CD4-positive, alpha-beta T cell treated with Interleukin-17A for 1 hour (primary cell): Measurements from ENCODE around the gene ZNF782.
"Not testable (repeated sequence)": the region's sequence is repeated elsewhere in the genome, so short reads cannot be mapped to it uniquely, and the experiment has no call there.

Experiments used
- DNase-seq: peaks from one replicate; pipeline ENCODE4 v3.0.0-alpha.2; 2020

The ZNF782 gene

DNA sequence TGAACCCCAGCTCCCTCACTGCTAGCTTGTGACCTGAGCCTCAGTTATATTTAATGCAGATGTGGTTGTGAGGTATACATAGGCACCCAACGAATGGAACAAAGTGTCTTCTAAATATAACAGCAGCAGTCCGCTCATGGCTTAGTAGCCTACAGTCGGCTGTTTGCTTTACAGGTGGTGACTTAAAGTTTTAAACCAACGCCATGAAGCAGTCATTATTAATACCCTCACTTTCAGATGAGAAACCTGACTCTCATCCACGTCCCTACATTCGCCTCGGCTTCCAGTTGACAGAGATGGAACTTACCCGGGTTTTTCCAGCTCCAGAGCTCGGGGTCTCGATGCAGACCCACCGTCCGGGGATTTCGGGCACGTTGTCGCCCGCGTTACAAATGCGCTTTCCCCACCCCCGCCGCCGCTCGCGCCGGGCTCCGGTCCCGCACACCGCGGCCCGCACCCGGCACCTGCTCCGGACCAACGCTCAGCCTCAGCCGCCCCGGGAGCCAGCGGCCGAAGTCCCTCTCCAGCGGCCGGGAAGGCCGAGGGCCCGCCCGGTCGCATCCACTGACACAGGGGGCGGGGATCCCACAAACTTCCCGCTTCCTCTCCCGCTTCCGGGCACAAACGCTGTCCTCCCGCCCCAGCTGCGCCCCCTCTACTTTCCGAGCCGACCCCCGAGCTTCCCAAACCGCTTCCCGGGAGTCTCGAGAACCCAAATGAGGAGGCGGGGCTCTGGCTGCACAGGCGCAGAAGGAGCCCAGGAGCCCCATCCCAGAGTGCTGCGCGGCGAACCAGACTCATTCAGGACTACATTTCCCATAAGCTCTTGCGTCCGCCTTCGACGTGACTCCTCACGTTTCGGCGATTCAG is at the start of gene ZNF782:
Gene ZNF782, minus strand, starts transcription at position 734 of the 870 bp plus-strand sequence. CDS start 2,553 bp downstream, outside the sequence.
- peak; percentile 89 for DNase-seq

- DNase-seq: not testable (repeated sequence)
Measured at GRCh38 chr9:96900010-96900409, 45.7 kb upstream of the ZNF782 start.

DNA sequence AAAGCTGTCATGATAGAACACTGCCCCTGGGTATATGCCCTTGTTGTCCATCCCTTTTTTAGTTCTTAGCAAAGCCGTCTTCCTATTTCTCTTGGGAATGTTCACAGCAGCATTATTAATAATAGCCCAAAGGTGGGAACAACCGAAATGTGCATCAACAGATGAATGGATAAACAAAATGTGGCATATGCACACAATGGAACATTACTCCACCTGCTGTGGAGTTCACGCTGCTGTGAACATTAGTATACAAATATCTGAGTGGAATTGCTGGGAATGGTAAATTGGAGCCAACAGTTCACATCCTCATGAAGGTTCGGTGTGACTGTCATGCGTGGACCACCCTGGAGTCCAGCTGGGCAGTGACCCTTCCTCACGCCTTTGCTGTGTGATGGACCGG is 37.8 kb upstream of the ZNF782 start:
- DNase-seq: no peak

GRCh38 chr9:96888591-96888990 is 34.3 kb upstream of the ZNF782 start:
- DNase-seq: no peak

DNA sequence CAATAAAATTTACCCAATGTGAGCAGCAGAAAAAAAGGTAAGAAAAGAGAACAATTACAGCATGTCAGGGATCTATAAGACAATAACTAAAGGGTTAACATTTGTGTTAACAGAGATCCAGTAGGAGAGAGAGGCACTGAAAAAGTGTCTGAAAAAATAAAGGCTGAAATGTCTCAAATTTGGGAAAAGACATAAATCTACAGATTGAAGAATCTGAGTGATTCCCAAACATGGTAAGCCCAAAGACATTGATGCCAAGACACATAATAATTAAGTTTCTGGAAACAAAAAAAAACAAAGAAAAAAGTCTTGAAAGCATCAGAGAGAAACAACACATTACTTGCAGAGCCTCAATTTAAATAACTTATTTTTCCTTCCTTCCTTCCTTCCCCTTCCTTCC is 31.1 kb upstream of the ZNF782 start:
- DNase-seq: no peak

DNA sequence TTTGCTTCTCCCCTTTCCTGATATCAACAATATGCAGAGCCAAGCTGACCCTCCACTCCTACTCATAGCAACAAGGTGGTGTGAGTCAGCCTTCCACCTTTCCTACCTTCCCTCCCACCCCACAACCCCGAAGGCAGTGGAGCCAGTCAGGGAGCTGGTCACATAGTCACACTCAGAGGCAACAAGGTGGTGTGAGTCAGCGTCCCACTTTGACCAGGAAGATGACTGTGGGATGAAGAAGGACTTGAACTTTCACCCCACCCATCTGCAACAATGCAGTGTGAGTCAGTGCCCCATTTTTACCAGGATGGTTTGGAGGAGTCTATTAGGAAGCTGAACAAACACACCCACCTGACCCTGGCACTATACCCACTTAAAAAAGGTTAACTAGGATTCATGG is 30.1 kb upstream of the ZNF782 start:
- no peak for DNase-seq

DNA sequence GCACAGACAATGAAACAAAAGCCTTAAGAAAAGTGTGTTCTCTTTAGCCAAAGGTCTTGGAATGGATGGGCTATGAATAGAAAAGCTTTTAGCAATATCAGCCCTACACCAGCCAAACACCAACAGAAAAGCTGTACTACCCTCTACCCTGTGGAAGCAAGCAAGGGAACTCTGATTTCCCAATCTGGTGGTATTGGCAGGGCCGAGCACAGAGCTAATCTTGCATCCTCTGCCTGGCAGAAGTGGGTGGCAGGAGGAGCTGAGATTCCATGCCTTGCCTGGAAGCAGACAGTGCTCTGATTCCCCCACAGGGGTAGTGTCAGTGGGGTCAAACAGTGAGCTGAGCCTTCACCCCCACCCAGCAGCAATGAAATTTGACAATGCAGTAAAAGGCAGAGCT is 29.6 kb upstream of the ZNF782 start:
- DNase-seq: no peak

- DNase-seq: no peak
Measured at GRCh38 chr9:96877269-96877668, 23.0 kb upstream of the ZNF782 start.

DNA sequence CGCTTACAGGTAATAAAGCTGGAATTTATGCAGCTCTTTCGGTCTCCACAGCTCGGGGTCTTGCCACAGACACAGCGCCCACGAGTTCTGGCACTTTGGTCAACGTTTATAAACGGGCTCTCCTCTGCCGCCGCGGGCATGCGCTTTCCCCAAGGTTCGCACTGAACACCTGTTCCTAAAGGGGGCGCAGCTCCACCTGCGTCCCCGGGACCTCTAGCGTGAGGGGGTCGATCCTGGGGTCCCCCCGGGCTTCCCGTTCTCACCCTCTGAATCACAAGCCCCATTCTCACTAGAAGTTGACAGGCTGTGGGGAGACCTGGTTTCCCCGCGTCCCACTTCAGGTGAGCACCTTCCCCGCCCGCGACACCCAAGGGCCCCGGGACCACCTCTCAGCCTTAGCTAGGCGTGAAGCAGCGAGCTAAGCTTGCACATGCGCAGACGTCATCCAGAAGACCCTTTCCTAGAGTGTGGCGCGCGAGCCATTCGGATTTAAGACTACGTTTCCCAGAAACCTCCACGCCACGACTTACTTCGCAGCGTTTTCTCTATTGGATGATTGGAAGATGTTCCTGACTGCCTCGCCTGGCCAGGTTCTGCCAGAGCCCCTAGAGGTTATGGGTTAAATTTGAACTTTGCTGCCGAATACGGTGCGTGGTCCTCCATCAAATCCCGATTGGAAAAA is 21.3 kb upstream of the ZNF782 start:
- peak; percentile 57 for DNase-seq

DNA sequence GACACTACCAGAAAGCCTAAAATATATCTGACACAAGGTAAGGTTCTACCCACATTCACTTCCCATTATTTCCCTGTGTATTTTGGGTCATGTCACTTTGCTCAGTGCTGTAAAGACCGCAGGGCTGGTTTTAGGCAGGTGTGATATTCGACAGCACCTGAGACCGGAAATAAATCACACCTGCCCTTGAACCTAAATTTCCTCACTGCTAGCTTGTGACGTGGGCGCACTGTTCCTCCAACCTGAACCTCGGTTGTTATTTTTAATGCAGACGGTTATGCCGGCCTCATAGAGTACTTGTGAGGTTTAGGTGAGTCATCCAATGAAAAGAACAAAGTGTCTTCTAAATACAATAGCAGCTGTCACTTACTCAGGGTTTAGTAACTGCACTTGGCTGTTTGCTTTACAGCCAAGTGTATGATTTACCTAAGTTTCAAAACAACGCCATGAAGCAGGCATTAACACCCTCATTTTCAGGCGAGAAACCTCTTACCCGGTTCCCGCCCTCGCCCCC is 20.7 kb upstream of the ZNF782 start:
- DNase-seq: peak; percentile 61

- DNase-seq: no peak
Measured at GRCh38 chr9:96874201-96874785, 20.0 kb upstream of the ZNF782 start.

GRCh38 chr9:96871176-96871575 is 16.9 kb upstream of the ZNF782 start:
- no peak for DNase-seq

GRCh38 chr9:96868709-96869108 is 14.4 kb upstream of the ZNF782 start:
- DNase-seq: no peak

DNA sequence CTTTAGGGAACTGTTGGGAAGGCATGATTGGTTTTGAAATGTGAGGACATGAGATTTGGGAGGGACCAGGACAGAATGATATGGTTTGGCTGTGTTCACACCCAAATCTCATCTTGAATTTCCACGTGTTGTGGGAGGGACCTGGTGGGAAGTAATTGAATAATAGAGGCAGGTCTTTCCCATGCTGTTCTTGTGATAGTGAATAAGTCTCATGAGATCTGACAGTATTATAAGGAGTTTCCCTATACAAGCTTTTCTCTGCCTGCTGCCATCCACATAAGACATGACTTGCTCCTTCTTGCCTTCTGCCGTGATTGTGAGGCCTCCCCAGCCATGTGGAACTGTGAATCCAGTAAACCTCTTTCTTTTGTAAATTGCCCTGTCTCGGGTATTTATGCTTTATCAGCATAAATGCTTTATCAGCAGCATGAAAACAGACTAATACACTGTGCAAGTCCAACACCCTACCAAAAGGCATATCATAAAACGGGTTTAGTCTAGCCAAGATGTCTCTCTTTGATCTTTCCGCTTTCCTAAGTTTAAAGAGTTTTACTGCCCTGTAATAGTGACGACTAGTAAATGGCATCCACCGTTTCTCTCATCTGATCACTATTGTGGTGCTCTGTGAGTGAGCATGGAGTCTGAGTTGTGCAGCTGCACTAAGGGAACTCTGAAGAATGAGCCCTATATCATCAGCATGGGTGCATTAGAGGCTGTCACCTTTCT is 12.9 kb upstream of the ZNF782 start:
- DNase-seq: no peak

- not testable (repeated sequence) for DNase-seq
Measured at GRCh38 chr9:96865240-96865639, 10.9 kb upstream of the ZNF782 start.

GRCh38 chr9:96859461-96860198 is 5.3 kb upstream of the ZNF782 start:
- no peak for DNase-seq

GRCh38 chr9:96858670-96859069 is 4.4 kb upstream of the ZNF782 start:
- DNase-seq: no peak

DNA sequence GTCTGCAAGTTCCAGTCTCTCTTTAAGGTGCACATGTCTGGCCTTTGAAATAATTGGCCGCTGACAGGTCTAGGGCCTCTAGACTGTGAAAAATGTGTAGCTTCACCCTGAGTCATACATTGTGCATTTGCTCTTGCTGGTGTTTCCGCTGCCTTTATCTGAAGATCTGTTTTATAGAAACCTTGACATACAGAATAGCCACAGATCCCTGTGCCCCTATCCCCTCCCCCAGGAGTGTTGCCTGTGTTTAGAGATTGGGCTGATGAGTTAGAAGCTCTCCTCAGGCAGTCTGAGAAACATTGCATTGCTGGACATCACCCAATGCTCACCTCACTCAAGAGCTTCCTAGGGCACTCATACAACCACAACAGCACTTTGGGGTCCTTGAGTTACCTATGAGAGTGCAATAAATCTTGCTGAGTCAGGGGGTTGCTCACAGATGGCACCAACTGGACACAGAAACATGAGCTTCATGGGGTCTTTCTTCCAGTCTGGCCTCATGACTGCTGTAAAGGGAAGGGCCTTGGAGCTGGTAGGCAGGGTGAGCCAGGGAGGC is 3.8 kb upstream of the ZNF782 start:
- no peak for DNase-seq

DNA sequence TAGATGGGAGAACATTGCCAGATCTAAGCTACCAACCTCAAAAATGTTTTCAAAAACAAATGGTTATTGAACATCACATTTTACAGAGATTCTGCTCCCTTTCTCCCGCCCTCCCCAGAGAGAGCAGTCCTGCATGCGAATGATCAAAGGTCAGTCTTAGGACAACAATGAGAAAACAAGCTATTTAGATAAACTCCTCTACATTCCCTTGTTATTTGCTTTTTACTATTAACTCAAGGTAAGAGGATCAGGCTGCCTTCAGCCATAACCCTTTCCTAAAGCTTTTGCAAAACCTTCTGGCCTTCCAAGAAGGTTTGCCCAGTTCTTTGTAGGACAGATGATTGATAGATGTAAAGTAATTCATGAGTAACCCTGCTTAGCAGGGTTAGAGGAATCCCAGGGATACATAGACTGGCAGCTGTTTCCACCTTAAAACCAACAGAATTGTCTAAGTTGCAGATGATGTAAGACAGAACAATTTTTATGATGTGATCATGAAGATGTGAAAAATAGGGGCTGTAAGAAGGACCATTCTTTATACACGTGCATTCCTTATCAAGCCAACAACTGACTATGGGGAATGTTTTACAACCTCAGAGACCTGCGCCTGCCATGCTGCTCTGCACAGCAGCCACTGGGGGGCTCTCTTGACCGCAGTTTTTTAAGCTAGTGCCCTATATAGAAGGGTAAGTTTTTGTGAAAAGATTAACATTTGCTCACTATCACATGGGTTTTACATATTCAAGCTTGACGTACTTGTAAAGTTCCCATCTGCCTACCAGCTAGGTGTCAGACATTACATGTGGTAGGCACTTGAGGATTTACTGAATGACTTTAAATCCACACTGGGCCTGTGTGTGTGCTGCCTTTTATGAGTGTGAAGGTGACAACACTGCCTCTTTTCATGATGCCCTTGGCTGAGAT is 2.3 kb upstream of the ZNF782 start:
- DNase-seq: peak; percentile 77

GRCh38 chr9:96854651-96855273 is 448 bp upstream of the ZNF782 start:
- no peak for DNase-seq
